CD14-positive monocyte (primary cell): ENCODE measurements around the gene JAML. TPM values are rescaled to one million over a fixed set of nuclear protein-coding genes. Genes with fewer than 3 reads are reported as not detected.
A peak's percentile ranks its signal among the peaks of the same experiment; 100 is the strongest.

ENCODE experiments used
- DNase-seq, 3 donors: peaks; one replicate each; pipeline ENCODE4 v3.0.0-alpha.2; 2011 to 2022
- H2AFZ ChIP-seq: 2 replicates; pipeline ENCODE4 v1.6.0; 2012; ENCODE audit warnings: mild to moderate bottlenecking, low read depth, low read length, inconsistent platforms; ENCODE audit not compliant: insufficient read depth, poor library complexity, severe bottlenecking
- H3K27ac ChIP-seq, 2 donors: 1 replicate in 1 of 2; 2 replicates in 1 of 2; pipeline ENCODE4 v1.5.1; 2012 to 2013; ENCODE audit warnings: low read length in 2 of 2, control low read depth in 1 of 2, inconsistent platforms in 1 of 2, low read depth in 1 of 2, mild to moderate bottlenecking in 1 of 2
- H3K27me3 ChIP-seq, 2 donors: one replicate each; pipeline versions ENCODE4 v1.6.0 to v1.6.1; 2011 to 2013; ENCODE audit warnings: low read length in 2 of 2; ENCODE audit not compliant: control insufficient read depth in 2 of 2, insufficient read depth in 2 of 2
- H3K36me3 ChIP-seq, 2 donors: replicated peaks in 1 of 2; 1 replicate in 1 of 2; 2 replicates in 1 of 2; pipeline versions ENCODE4 v1.5.1 to v1.6.1; 2012 to 2013; ENCODE audit warnings: low read length in 2 of 2, control low read depth in 1 of 2, inconsistent platforms in 1 of 2, mild to moderate bottlenecking in 1 of 2; ENCODE audit not compliant: insufficient read depth in 2 of 2, control insufficient read depth in 1 of 2
- H3K4me1 ChIP-seq, 2 donors: 1 replicate in 1 of 2; 2 replicates in 1 of 2; pipeline versions ENCODE4 v1.5.1 to v1.6.1; 2012 to 2013; ENCODE audit warnings: low read length in 2 of 2, control low read depth in 1 of 2, inconsistent platforms in 1 of 2, mild to moderate bottlenecking in 1 of 2, moderate library complexity in 1 of 2; ENCODE audit not compliant: insufficient read depth in 2 of 2, control insufficient read depth in 1 of 2
- H3K4me2 ChIP-seq: replicated peaks from 2 replicates; pipeline ENCODE3; 2012; ENCODE audit warnings: low read length, moderate library complexity, mild to moderate bottlenecking; ENCODE audit not compliant: poor library complexity, severe bottlenecking; ENCODE audit errors: extremely low read depth
- H3K4me3 ChIP-seq, 3 experiments: fragments of 200-600 bp in 1 of 3; sonication (generic) in 1 of 3; replicated peaks in 1 of 3; 1 replicate in 2 of 3; 2 replicates in 1 of 3; pipeline ENCODE4 v1.5.1; 2011 to 2013; ENCODE audit warnings: low read length in 3 of 3, mild to moderate bottlenecking in 3 of 3, control low read depth in 2 of 3, low read depth in 2 of 3, inconsistent platforms in 1 of 3, moderate library complexity in 1 of 3
- H3K79me2 ChIP-seq: 2 replicates; pipeline ENCODE4 v1.6.0; 2012; ENCODE audit warnings: mild to moderate bottlenecking, control low read depth, inconsistent platforms, low read length, moderate library complexity; ENCODE audit not compliant: insufficient read depth
- H3K9ac ChIP-seq: 2 replicates; pipeline ENCODE4 v1.6.0; 2017; ENCODE audit warnings: low read length, mild to moderate bottlenecking; ENCODE audit not compliant: insufficient read depth, poor library complexity, severe bottlenecking
- H3K9me3 ChIP-seq, 2 donors: replicated peaks in 1 of 2; 1 replicate in 1 of 2; 2 replicates in 1 of 2; pipeline versions ENCODE4 v1.5.1 to v1.6.1; 2012 to 2013; ENCODE audit warnings: low read length in 2 of 2, control low read depth in 1 of 2; ENCODE audit not compliant: control insufficient read depth in 1 of 2, insufficient read depth in 1 of 2
- H4K20me1 ChIP-seq: 2 replicates; pipeline ENCODE4 v1.6.0; 2012; ENCODE audit warnings: mild to moderate bottlenecking, low read length, control low read depth, moderate library complexity; ENCODE audit not compliant: insufficient read depth
- H3K27ac Mint-ChIP-seq, 7 donors: one replicate each; pipeline ENCODE4 v1.8.0; 2020; ENCODE audit warnings: mild to moderate bottlenecking in 7 of 7, mixed read lengths in 7 of 7, moderate library complexity in 6 of 7, inconsistent platforms in 2 of 7
- H3K27me3 Mint-ChIP-seq, 3 donors: one replicate each; pipeline ENCODE4 v1.8.0; 2021 to 2022; ENCODE audit warnings: low read depth in 3 of 3, mild to moderate bottlenecking in 3 of 3, mixed read lengths in 3 of 3, moderate library complexity in 3 of 3, inconsistent platforms in 1 of 3
- H3K36me3 Mint-ChIP-seq, 2 donors: one replicate each; pipeline ENCODE4 v1.8.0; 2020; ENCODE audit warnings: mixed read lengths in 2 of 2, inconsistent platforms in 1 of 2, mild to moderate bottlenecking in 1 of 2
- H3K4me1 Mint-ChIP-seq: one replicate; pipeline ENCODE4 v1.8.0; 2020; ENCODE audit warnings: mild to moderate bottlenecking, mixed read lengths
- H3K4me3 Mint-ChIP-seq, 2 donors: one replicate each; pipeline ENCODE4 v1.8.0; 2020; ENCODE audit warnings: mild to moderate bottlenecking in 2 of 2, mixed read lengths in 2 of 2, moderate library complexity in 1 of 2
- H3K9me3 Mint-ChIP-seq, 7 donors: one replicate each; pipeline ENCODE4 v1.8.0; 2020 to 2022; ENCODE audit warnings: mixed read lengths in 7 of 7, mild to moderate bottlenecking in 6 of 7, moderate library complexity in 6 of 7, inconsistent platforms in 2 of 7
- CTCF ChIP-seq: fragments of 200-600 bp; IDR thresholded peaks from one replicate; pipeline ENCODE4 v1.8.0; 2022; ENCODE audit warnings: antibody characterized with exemption, mild to moderate bottlenecking
- WGBS: methylation state at CpG from one replicate; pipeline ENCODE4 v1.1.5; 2013; ENCODE audit warnings: missing lambda C conversion rate; ENCODE audit not compliant: insufficient coverage; 5-methylcytosine and 5-hydroxymethylcytosine counted together
- intact Hi-C, 2 donors: fragments of 100-400 bp; cut with micrococcal nuclease; formaldehyde crosslinking; loops; one replicate each; pipeline versions ENCODE4 v1.15.0 to v1.15.1; 2023
- polyA plus RNA-seq, 3 donors: library from polyadenylated mRNA; depleted of rRNA in 1 of 3; unstranded in 2 of 3; stranded (reverse) in 1 of 3; fragments of 300-500 nt in 2 of 3; fragments of >200 nt in 1 of 3; fragmentation: Illumina TruSeq in 2 of 3; gene quantifications; 1 replicate in 2 of 3; 2 replicates in 1 of 3; pipeline ENCODE4 v1.2.3, GENCODE V29; 2012 to 2021

JAML gene
- polyA plus RNA-seq, 3 donors: 316 to 968 (median 748) TPM

GRCh38 chr11:118213781-118214180, 11.0 kb downstream of the JAML start:
- no CpG with 5 or more reads among the region's 2 CpGs for WGBS
- peak overlapping the region; percentile 78 for H3K4me2 ChIP-seq
- peaks cover 39 to 44% of the 10 kb centered on the region in 2 donors for H3K36me3 ChIP-seq
- peaks cover 90 to 97% of the 10 kb centered on the region in 2 donors for H3K4me1 ChIP-seq
- H3K27ac ChIP-seq: peak overlapping the region; percentile 48 to 82
- no peaks in the 10 kb centered on the region for H3K27me3 ChIP-seq
- peak overlapping the region in 2 of 3 experiments; percentile 23 to 82 for H3K4me3 ChIP-seq
- Mint-ChIP-seq H3K27me3 (peaks cover 0 to 3% (median 1%) of the 10 kb centered on the region in 3 donors), H3K36me3 (peaks cover 63 to 80% of the 10 kb centered on the region in 2 donors), H3K27ac (peak overlapping the region; percentile 88 to 95 (median 95)), H3K4me3 (peak overlapping the region in 1 of 2 donors; percentile 79), H3K4me1 (peaks cover 93% of the 10 kb centered on the region), H3K9me3 (peaks cover 0 to 2% (median 0%) of the 10 kb centered on the region in 7 donors)
- H3K9ac ChIP-seq: no peak overlapping the region
- H4K20me1 ChIP-seq: peaks cover 2% of the 10 kb centered on the region
- DNase-seq: no peak
- H3K79me2 ChIP-seq: peaks cover 86% of the 10 kb centered on the region
- no peak for TF ChIP-seq CTCF
- intact Hi-C loops: loop anchor here (2.0 to 10.0 kb wide), 4 partner anchors 15 to 69 kb away; partner anchors contain the start of genes MPZL2 (in 1 of the 2) and MPZL3 (in 1 of the 2)
- no peaks in the 10 kb centered on the region for H3K9me3 ChIP-seq
- H2AFZ ChIP-seq: no peak overlapping the region

- H3K4me1 Mint-ChIP-seq: peaks cover 94% of the 10 kb centered on the region
- H3K9me3 Mint-ChIP-seq: peaks cover 0 to 2% (median 0%) of the 10 kb centered on the region in 7 donors
- no peaks in the 10 kb centered on the region for H3K27me3 ChIP-seq
- peaks cover 41 to 44% of the 10 kb centered on the region in 2 donors for H3K36me3 ChIP-seq
- H3K4me3 Mint-ChIP-seq: peak overlapping the region; percentile 50 to 79
- peaks cover 0 to 2% (median 1%) of the 10 kb centered on the region in 3 donors for H3K27me3 Mint-ChIP-seq
- TF ChIP-seq CTCF: no peak
- H3K9me3 ChIP-seq: no peaks in the 10 kb centered on the region
- intact Hi-C loops: loop anchor here (5.0 to 10.0 kb wide), 3 partner anchors 39 to 68 kb away; partner anchors contain the start of genes MPZL2 (in 1 of the 2) and MPZL3 (in 1 of the 2)
- H2AFZ ChIP-seq: no peak overlapping the region
- H3K79me2 ChIP-seq: peaks cover 84% of the 10 kb centered on the region
- H3K9ac ChIP-seq: no peak overlapping the region
- peak overlapping the region; percentile 88 to 95 (median 95) for H3K27ac Mint-ChIP-seq
- peak overlapping the region; percentile 78 for H3K4me2 ChIP-seq
- peak overlapping the region; percentile 51 to 82 for H3K27ac ChIP-seq
- H4K20me1 ChIP-seq: no peaks in the 10 kb centered on the region
- DNase-seq: no peak
- WGBS: no CpG with 5 or more reads among the region's 4 CpGs
- peaks cover 61 to 77% of the 10 kb centered on the region in 2 donors for H3K36me3 Mint-ChIP-seq
- H3K4me1 ChIP-seq: peaks cover 89 to 97% of the 10 kb centered on the region in 2 donors
- H3K4me3 ChIP-seq: peak overlapping the region in 1 of 3 experiments; percentile 82
Observed at GRCh38 chr11:118213201-118213600, 11.6 kb downstream of the JAML start.
